H9 (cell line): Measurements from ENCODE around the gene CCDC60. TPM values are rescaled to one million over a fixed set of nuclear protein-coding genes. Genes with fewer than 3 reads are reported as not detected.

Source experiments
- DNase-seq: peaks from one replicate; pipeline ENCODE4 v3.0.0-alpha.2; 2017
- H2AFZ ChIP-seq: one replicate; pipeline ENCODE4 v1.6.1; 2013; ENCODE audit warnings: mild to moderate bottlenecking, low read length, control low read depth, moderate library complexity
- H2AK5ac ChIP-seq: 2 replicates; pipeline ENCODE4 v1.6.1; 2013; ENCODE audit warnings: low read length, control low read depth, mixed read lengths; ENCODE audit not compliant: insufficient read length
- H2BK120ac ChIP-seq: one replicate; pipeline ENCODE4 v1.6.1; 2013; ENCODE audit warnings: low read depth, mild to moderate bottlenecking, low read length, control low read depth, inconsistent platforms; ENCODE audit not compliant: poor library complexity, severe bottlenecking
- H2BK12ac ChIP-seq: 2 replicates; pipeline ENCODE4 v1.6.1; 2013; ENCODE audit warnings: low read length, control low read depth, mixed read lengths, low read depth; ENCODE audit not compliant: insufficient read length
- H2BK15ac ChIP-seq: 2 replicates; pipeline ENCODE4 v1.6.1; 2013; ENCODE audit warnings: low read depth, low read length, control low read depth
- H2BK20ac ChIP-seq: one replicate; pipeline ENCODE4 v1.6.1; 2013; ENCODE audit warnings: low read depth, mild to moderate bottlenecking, low read length, control low read depth, inconsistent platforms; ENCODE audit not compliant: poor library complexity, severe bottlenecking
- H2BK5ac ChIP-seq: 2 replicates; pipeline ENCODE4 v1.6.1; 2013; ENCODE audit warnings: low read length, control low read depth, mixed read lengths; ENCODE audit not compliant: insufficient read length
- H3K14ac ChIP-seq: 2 replicates; pipeline ENCODE4 v1.6.1; 2013; ENCODE audit warnings: low read length, control low read depth; ENCODE audit not compliant: insufficient read depth
- H3K18ac ChIP-seq: 2 replicates; pipeline ENCODE4 v1.6.1; 2013; ENCODE audit warnings: low read depth, mild to moderate bottlenecking, mixed read lengths, low read length, control low read depth; ENCODE audit not compliant: insufficient read length
- H3K23ac ChIP-seq: 2 replicates; pipeline ENCODE4 v1.6.1; 2013; ENCODE audit warnings: low read length, control low read depth, mixed read lengths, low read depth; ENCODE audit not compliant: insufficient read length
- H3K23me2 ChIP-seq: 2 replicates; pipeline ENCODE4 v1.6.1; 2013; ENCODE audit warnings: low read depth, mild to moderate bottlenecking, mixed read lengths, low read length, control low read depth; ENCODE audit not compliant: insufficient read length, poor library complexity, severe bottlenecking
- H3K27ac ChIP-seq: 2 replicates; pipeline ENCODE4 v1.5.1; 2013; ENCODE audit warnings: low read length, control low read depth, mixed read lengths, low read depth; ENCODE audit not compliant: insufficient read length
- H3K27me3 ChIP-seq: 2 replicates; pipeline ENCODE4 v1.6.1; 2013; ENCODE audit warnings: low read length, control low read depth, inconsistent platforms; ENCODE audit not compliant: insufficient read depth
- H3K4ac ChIP-seq: 2 replicates; pipeline ENCODE4 v1.6.1; 2013; ENCODE audit warnings: low read depth, mild to moderate bottlenecking, control low read depth, inconsistent platforms, low read length, moderate library complexity
- H3K4me1 ChIP-seq: 2 replicates; pipeline ENCODE4 v1.6.1; 2013; ENCODE audit warnings: low read length, control low read depth, inconsistent platforms; ENCODE audit not compliant: insufficient read depth
- H3K4me2 ChIP-seq: 2 replicates; pipeline ENCODE4 v1.6.1; 2013; ENCODE audit warnings: low read length, control low read depth, mixed read lengths; ENCODE audit not compliant: insufficient read length, insufficient read depth
- H3K56ac ChIP-seq: 2 replicates; pipeline ENCODE4 v1.6.1; 2013; ENCODE audit warnings: low read depth, mild to moderate bottlenecking, mixed read lengths, low read length, control low read depth; ENCODE audit not compliant: insufficient read length
- H3K79me1 ChIP-seq: 2 replicates; pipeline ENCODE4 v1.6.1; 2013; ENCODE audit warnings: low read depth, mild to moderate bottlenecking, moderate library complexity, low read length, control low read depth, inconsistent platforms; ENCODE audit not compliant: insufficient read depth, poor library complexity, severe bottlenecking
- H3K79me2 ChIP-seq: 2 replicates; pipeline ENCODE4 v1.6.1; 2013; ENCODE audit warnings: low read length, control low read depth, inconsistent platforms; ENCODE audit not compliant: insufficient read depth
- H3K9ac ChIP-seq: 2 replicates; pipeline ENCODE4 v1.6.1; 2013; ENCODE audit warnings: low read length, control low read depth, mixed read lengths; ENCODE audit not compliant: insufficient read length; ENCODE audit errors: extremely low read depth
- H3K9me3 ChIP-seq: one replicate; pipeline ENCODE4 v1.6.1; 2013; ENCODE audit warnings: low read depth, low read length, inconsistent platforms; ENCODE audit not compliant: control insufficient read depth
- H3T11ph ChIP-seq: one replicate; pipeline ENCODE4 v1.6.1; 2013; ENCODE audit warnings: mild to moderate bottlenecking, low read length, control low read depth, inconsistent platforms
- H4K20me1 ChIP-seq: one replicate; pipeline ENCODE4 v1.6.1; 2013; ENCODE audit not compliant: control insufficient read depth, insufficient read length, insufficient read depth
- H4K5ac ChIP-seq: 2 replicates; pipeline ENCODE4 v1.6.1; 2013; ENCODE audit warnings: low read depth, mild to moderate bottlenecking, mixed read lengths, low read length, control low read depth; ENCODE audit not compliant: insufficient read length
- H4K8ac ChIP-seq: replicated peaks from 2 replicates; pipeline ENCODE4 v1.6.1; 2013; ENCODE audit warnings: low read length, control low read depth, mixed read lengths, low read depth; ENCODE audit not compliant: insufficient read length
- H4K91ac ChIP-seq: 2 replicates; pipeline ENCODE4 v1.6.1; 2013; ENCODE audit warnings: low read depth, mild to moderate bottlenecking, moderate library complexity, mixed read lengths, low read length, control low read depth; ENCODE audit not compliant: insufficient read length
- H3K27ac Mint-ChIP-seq, 3 experiments: 2 replicates in 2 of 3; 3 replicates in 1 of 3; pipeline ENCODE4 v1.8.0; 2020 to 2021; ENCODE audit warnings: mixed read lengths in 3 of 3, mild to moderate bottlenecking in 1 of 3, moderate library complexity in 1 of 3
- H3K27me3 Mint-ChIP-seq: 2 replicates; pipeline ENCODE4 v1.8.0; 2021; ENCODE audit warnings: low read depth, mild to moderate bottlenecking, moderate library complexity, mixed read lengths
- H3K36me3 Mint-ChIP-seq, 3 experiments: 2 replicates in 2 of 3; 3 replicates in 1 of 3; pipeline ENCODE4 v1.8.0; 2020 to 2021; ENCODE audit warnings: low read depth in 3 of 3, mixed read lengths in 3 of 3; ENCODE audit not compliant: insufficient read depth in 1 of 3
- H3K4me1 Mint-ChIP-seq, 2 experiments: 2 replicates each; pipeline ENCODE4 v1.8.0; 2020; ENCODE audit warnings: mixed read lengths in 2 of 2
- H3K4me3 Mint-ChIP-seq, 2 experiments: 2 replicates in 1 of 2; 3 replicates in 1 of 2; pipeline ENCODE4 v1.8.0; 2020 to 2021; ENCODE audit warnings: mild to moderate bottlenecking in 2 of 2, mixed read lengths in 2 of 2, moderate library complexity in 1 of 2
- H3K9me3 Mint-ChIP-seq, 2 experiments: 2 replicates in 1 of 2; 3 replicates in 1 of 2; pipeline ENCODE4 v1.8.0; 2020; ENCODE audit warnings: mild to moderate bottlenecking in 2 of 2, mixed read lengths in 2 of 2, moderate library complexity in 1 of 2
- CTCF ChIP-seq: fragments of 200-600 bp; sonication (generic); conservative IDR thresholded peaks from 3 replicates; pipeline ENCODE4 v1.8.0; 2021; ENCODE audit warnings: antibody characterized with exemption, mild to moderate bottlenecking
- WGBS: extraction: QIAGEN DNeasy Blood & Tissue Kit; methylation state at CpG from one replicate; pipeline ENCODE4 v1.1.7; 2013; ENCODE audit warnings: missing lambda C conversion rate, low lambda C conversion rate, mixed read lengths; ENCODE audit not compliant: insufficient read length; ENCODE audit errors: extremely low coverage; 5-methylcytosine and 5-hydroxymethylcytosine counted together
- total RNA-seq: library from RNA; stranded (reverse); gene quantifications from 2 replicates; pipeline ENCODE4 v1.2.1, GENCODE V29; 2021

The CCDC60 gene
- total RNA-seq, 1 experiment from 2014 or later = 0.44 TPM

GRCh38 chr12:119373666-119374065 is 39.1 kb downstream of the CCDC60 start:
- peaks cover 16% of the 10 kb centered on the region in 2 experiments for H3K4me1 Mint-ChIP-seq
- peaks cover 17% of the 10 kb centered on the region; the same call in 1 of the 2 replicates for H3K4me1 ChIP-seq
- H3K14ac ChIP-seq = no peak overlapping the region

More at GRCh38 chr12:119373666-119374065, 39.1 kb downstream of the CCDC60 start:
- no peak for DNase-seq
- Histone ChIP-seq H4K20me1 (no peaks in the 10 kb centered on the region), H3K79me1 (no peaks in the 10 kb centered on the region), H2BK5ac (no peak overlapping the region), H3K18ac (no peak overlapping the region), H4K5ac (no peak overlapping the region), H4K91ac (no peak overlapping the region), H3K23ac (no peak overlapping the region), H3K79me2 (no peaks in the 10 kb centered on the region), H3K27ac (no peak overlapping the region), H2BK12ac (no peak overlapping the region), H3K4me2 (no peak overlapping the region), H4K8ac (no peak overlapping the region), H3K56ac (no peak overlapping the region), H2AFZ (no peak overlapping the region), H3K27me3 (no peaks in the 10 kb centered on the region), H2BK15ac (no peak overlapping the region), H2AK5ac (no peak overlapping the region), H3K4ac (no peak overlapping the region), H2BK20ac (no peak overlapping the region), H3K9me3 (no peaks in the 10 kb centered on the region), H2BK120ac (no peak overlapping the region), H3T11ph (no peak overlapping the region), H3K9ac (no peak overlapping the region), H3K23me2 (no peaks in the 10 kb centered on the region)
- no peak for TF ChIP-seq CTCF
- Mint-ChIP-seq H3K27ac (no peak overlapping the region), H3K4me3 (no peak overlapping the region), H3K27me3 (no peaks in the 10 kb centered on the region; the same call in 1 of the 2 replicates), H3K9me3 (no peaks in the 10 kb centered on the region; a peak in 1 of 5 replicates), H3K36me3 (no peaks in the 10 kb centered on the region)
- WGBS = no CpG with 5 or more reads among the region's 2 CpGs
